ENCODE data around the gene SH3PXD2A.

DNA sequence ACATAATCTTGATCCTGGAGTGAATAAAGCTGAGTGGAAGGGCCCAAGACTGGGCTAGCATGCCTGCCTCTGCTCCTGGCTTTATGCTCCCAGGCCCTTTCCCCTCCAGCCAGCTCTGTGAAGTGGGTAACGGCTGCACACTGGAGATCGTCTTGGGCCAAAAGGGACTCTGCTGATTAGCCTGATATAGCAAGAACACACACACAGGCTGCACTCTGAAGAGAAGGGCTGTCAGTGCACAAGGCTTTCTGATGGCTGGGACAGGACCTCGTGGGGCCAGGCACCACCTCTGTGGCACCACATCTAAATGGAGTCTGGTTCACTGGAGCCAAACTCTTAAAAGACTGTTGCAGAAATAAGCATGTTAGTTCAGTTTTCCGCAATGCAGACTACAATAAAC, 200.5 kb downstream of the SH3PXD2A start:
- TF ChIP-seq, protein P1, sequence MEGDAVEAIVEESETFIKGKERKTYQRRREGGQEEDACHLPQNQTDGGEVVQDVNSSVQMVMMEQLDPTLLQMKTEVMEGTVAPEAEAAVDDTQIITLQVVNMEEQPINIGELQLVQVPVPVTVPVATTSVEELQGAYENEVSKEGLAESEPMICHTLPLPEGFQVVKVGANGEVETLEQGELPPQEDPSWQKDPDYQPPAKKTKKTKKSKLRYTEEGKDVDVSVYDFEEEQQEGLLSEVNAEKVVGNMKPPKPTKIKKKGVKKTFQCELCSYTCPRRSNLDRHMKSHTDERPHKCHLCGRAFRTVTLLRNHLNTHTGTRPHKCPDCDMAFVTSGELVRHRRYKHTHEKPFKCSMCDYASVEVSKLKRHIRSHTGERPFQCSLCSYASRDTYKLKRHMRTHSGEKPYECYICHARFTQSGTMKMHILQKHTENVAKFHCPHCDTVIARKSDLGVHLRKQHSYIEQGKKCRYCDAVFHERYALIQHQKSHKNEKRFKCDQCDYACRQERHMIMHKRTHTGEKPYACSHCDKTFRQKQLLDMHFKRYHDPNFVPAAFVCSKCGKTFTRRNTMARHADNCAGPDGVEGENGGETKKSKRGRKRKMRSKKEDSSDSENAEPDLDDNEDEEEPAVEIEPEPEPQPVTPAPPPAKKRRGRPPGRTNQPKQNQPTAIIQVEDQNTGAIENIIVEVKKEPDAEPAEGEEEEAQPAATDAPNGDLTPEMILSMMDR (conservative IDR thresholded peaks at IDR 0.05; ENCODE audit: low read depth, low read length) = no peak
- no peak for TF ChIP-seq EZH2 (IDR thresholded peaks at IDR 0.05; ENCODE audit: borderline replicate concordance, low read depth, low read length, poor library complexity, severe bottlenecking)
